Measurements from ENCODE around the gene SLC40A1. TPM values are rescaled to one million over a fixed set of nuclear protein-coding genes. Genes with fewer than 3 reads are reported as not detected.
A peak's percentile ranks its signal among the peaks of the same experiment; 100 is the strongest.

Gene SLC40A1
- not detected in 2 replicates for total RNA-seq (2021)
- long read RNA-seq, partial matches to known transcripts, result 0 of 1 reads
- long read RNA-seq, other reads (novel, unspliced or antisense), result 0 of 1 reads

GRCh38 chr2:189580658-189581353 lies at the start of gene SLC40A1:
SLC40A1 (minus strand) TSS chr2:189580786; CDS start chr2:189580460, 326 bp downstream.
- Histone ChIP-seq H2BK12ac (ENCODE audit: insufficient read length, low read depth, low read length) (no peak within 1 kb of the TSS), H2AK5ac (ENCODE audit: insufficient read length, low read length) (no peak within 1 kb of the TSS), H3K18ac (ENCODE audit: insufficient read length, low read depth, low read length) (no peak within 1 kb of the TSS), H3K4me2 (ENCODE audit: insufficient read depth, insufficient read length, low read length) (peak within 1 kb of the TSS; percentile 44), H2AFZ (ENCODE audit: low read length) (no peak within 1 kb of the TSS), H3K23me2 (ENCODE audit: insufficient read length, low read depth, low read length, poor library complexity, severe bottlenecking) (no peaks in the 10 kb centered on the region), H4K20me1 (ENCODE audit: control insufficient read depth, insufficient read depth, insufficient read length) (no peaks in the 10 kb centered on the region), H2BK120ac (ENCODE audit: low read depth, low read length, poor library complexity, severe bottlenecking) (no peak within 1 kb of the TSS), H3K27me3 (ENCODE audit: insufficient read depth, low read length) (peaks cover 57% of the 10 kb centered on the region), H2BK20ac (ENCODE audit: low read depth, low read length, poor library complexity, severe bottlenecking) (no peak within 1 kb of the TSS), H3K79me2 (ENCODE audit: insufficient read depth, low read length) (no peaks in the 10 kb centered on the region), H3T11ph (ENCODE audit: low read length) (no peak within 1 kb of the TSS), H3K14ac (ENCODE audit: insufficient read depth, low read length) (no peak within 1 kb of the TSS), H3K23ac (ENCODE audit: insufficient read length, low read depth, low read length) (no peak within 1 kb of the TSS), H2BK15ac (ENCODE audit: low read depth, low read length) (no peak within 1 kb of the TSS), H3K4ac (ENCODE audit: low read depth, low read length) (no peak within 1 kb of the TSS), H3K79me1 (ENCODE audit: insufficient read depth, low read depth, low read length, poor library complexity, severe bottlenecking) (no peaks in the 10 kb centered on the region), H3K56ac (ENCODE audit: insufficient read length, low read depth, low read length) (no peak within 1 kb of the TSS), H4K5ac (ENCODE audit: insufficient read length, low read depth, low read length) (no peak within 1 kb of the TSS), H4K91ac (ENCODE audit: insufficient read length, low read depth, low read length) (no peak within 1 kb of the TSS), H3K9ac (ENCODE audit: extremely low read depth, insufficient read length, low read length) (no peak within 1 kb of the TSS), H3K27ac (ENCODE audit: insufficient read length, low read depth, low read length) (no peak within 1 kb of the TSS), H3K4me1 (ENCODE audit: insufficient read depth, low read length) (no peaks in the 10 kb centered on the region), H3K9me3 (ENCODE audit: control insufficient read depth, low read depth, low read length) (no peaks in the 10 kb centered on the region), H2BK5ac (ENCODE audit: insufficient read length, low read length) (no peak within 1 kb of the TSS), H4K8ac (replicated peaks; ENCODE audit: insufficient read length, low read depth, low read length) (no peak within 1 kb of the TSS)
- Mint-ChIP-seq H3K27ac (no peak within 1 kb of the TSS), H3K4me3 (peak within 1 kb of the TSS; percentile 60 to 86), H3K4me1 (peaks cover 18 to 20% of the 10 kb centered on the region in 2 experiments), H3K9me3 (no peaks in the 10 kb centered on the region; a peak in 2 of 5 replicates), H3K36me3 (ENCODE audit: insufficient read depth in 1 of 3, low read depth in 3 of 3) (no peaks in the 10 kb centered on the region), H3K27me3 (ENCODE audit: low read depth) (peaks cover 98% of the 10 kb centered on the region)
- peak; percentile 64 for DNase-seq
- WGBS (ENCODE audit: extremely low coverage, insufficient read length, low lambda C conversion rate), result no CpG with 5 or more reads among the region's 78 CpGs
- no peak for TF ChIP-seq CTCF (conservative IDR thresholded peaks at IDR 0.05)
